GM12891 (cell line): ENCODE data around the gene SNAPC3.
A peak's percentile ranks its signal among the peaks of the same experiment; 100 is the strongest.

ENCODE experiments used
- DNase-seq: peaks from one replicate; pipeline ENCODE4 v3.0.0; 2011; ENCODE audit warnings: low spot score; ENCODE audit not compliant: insufficient read length
- FAIRE-seq: peaks from 2 replicates; lab custom pipeline; 2011; peaks lifted over from hg19 to GRCh38; lab: Jason Lieb, UNC
- PAX5 ChIP-seq: IDR thresholded peaks from 2 replicates; pipeline ENCODE4 v1.6.1; 2011; ENCODE audit warnings: low read length, moderate library complexity, mild to moderate bottlenecking; ENCODE audit not compliant: insufficient read depth, severe bottlenecking
- POLR2A ChIP-seq: IDR thresholded peaks from 2 replicates; pipeline ENCODE4 v1.6.1; 2011; ENCODE audit warnings: low read depth, low read length, control low read depth
- POLR2AphosphoS5 ChIP-seq: IDR thresholded peaks from 2 replicates; pipeline ENCODE4 v1.6.1; 2011; ENCODE audit warnings: low read depth, low read length, control low read depth
- POU2F2 ChIP-seq: IDR thresholded peaks from 2 replicates; pipeline ENCODE4 v1.6.1; 2011; ENCODE audit warnings: low read depth, mild to moderate bottlenecking, control low read depth, low read length, moderate library complexity
- SPI1 ChIP-seq: IDR thresholded peaks from 2 replicates; pipeline ENCODE4 v1.6.1; 2011; ENCODE audit warnings: low read depth, low read length, control low read depth
- TAF1 ChIP-seq: IDR thresholded peaks from 2 replicates; pipeline ENCODE4 v1.6.1; 2011; ENCODE audit warnings: low read depth, low read length, control low read depth

SNAPC3 gene

GRCh38 chr9:15510789-15511575, 88.3 kb downstream of the SNAPC3 start, which contains the start of gene PSIP1:
TSS of gene PSIP1 (minus strand) at chr9:15510970. CDS start at chr9:15510188, 782 bp downstream.
- DNase-seq (peak; percentile 55), FAIRE-seq (peak; percentile 97)
- TF ChIP-seq POLR2AphosphoS5 (peak; percentile 92), SPI1 (peak; percentile 58), POLR2A (peak; percentile 74; the same call in 1 of the 2 replicates), PAX5 (no peak), POU2F2 (peak; percentile 35), TAF1 (peak; percentile 89)
